ENCODE results near the gene HTT. TPM values are rescaled to one million over a fixed set of nuclear protein-coding genes. Genes with fewer than 3 reads are reported as not detected.

HTT gene
- total and polyA plus RNA-seq, 9 of the 15 experiments (the other 6 are each of a cell fraction or from before 2014, with no cell fraction given), result 0.66 to 31.6 (median 14.7) TPM

DNA sequence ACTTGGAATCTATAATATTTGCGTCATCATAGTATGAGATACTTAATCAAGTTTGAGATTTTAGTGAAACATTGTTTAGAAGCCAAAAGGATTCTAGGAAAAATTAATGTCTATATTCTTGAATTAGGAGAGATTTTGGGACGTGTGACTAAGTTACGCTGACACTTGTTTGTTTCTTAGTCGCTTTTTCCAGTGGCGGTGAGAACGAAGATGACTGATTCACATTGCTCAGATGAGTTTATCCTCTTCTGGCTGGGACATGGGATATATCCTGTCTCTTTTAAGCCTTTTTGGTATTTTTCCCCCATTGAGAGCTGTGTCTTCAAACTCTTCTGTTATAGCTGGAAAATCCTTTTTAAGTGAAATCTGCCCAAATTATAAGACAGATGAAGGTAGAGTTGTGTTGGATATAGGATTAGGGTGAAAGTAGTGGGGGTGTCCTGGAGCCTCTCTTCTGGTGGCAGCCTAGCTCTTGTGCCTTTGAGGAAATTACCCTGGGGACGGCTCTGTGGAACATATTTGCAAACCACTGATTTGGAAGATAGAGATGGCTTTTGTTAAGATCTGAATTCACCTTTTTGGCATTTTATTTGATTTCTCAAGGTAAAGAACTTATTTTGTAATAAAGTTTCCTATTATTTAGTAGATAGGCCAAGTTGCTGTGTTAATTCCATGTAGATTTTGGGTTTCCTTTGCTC is 49.7 kb downstream of the HTT start (continued):
- TF ChIP-seq CBX2 (IDR thresholded peaks at IDR 0.05; ENCODE audit: insufficient read depth, low read length, poor library complexity, severe bottlenecking) (no peak), E2F4 (CRISPR knock-in tag; IDR thresholded peaks at IDR 0.05; ENCODE audit: low read depth) (no peak), YBX1 (IDR thresholded peaks at IDR 0.05) (no peak)

DNA sequence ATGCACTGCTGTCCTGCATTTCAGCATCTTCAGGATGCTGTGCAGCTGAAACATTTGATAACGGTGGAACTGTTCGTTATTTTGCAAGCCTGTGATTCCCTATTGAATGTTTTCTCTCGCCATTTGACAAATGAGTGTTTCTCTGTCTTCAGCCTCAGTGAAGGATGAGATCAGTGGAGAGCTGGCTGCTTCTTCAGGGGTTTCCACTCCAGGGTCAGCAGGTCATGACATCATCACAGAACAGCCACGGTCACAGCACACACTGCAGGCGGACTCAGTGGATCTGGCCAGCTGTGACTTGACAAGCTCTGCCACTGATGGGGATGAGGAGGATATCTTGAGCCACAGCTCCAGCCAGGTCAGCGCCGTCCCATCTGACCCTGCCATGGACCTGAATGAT is 52.6 kb downstream of the HTT start:
- DNase-seq (ENCODE audit: extremely low read depth in 1 of 4, low spot score in 3 of 4), result no peak
- Histone ChIP-seq H3K9me3 (replicated peaks; ENCODE audit: control insufficient read depth, insufficient read depth, low read depth, low read length) (no peaks in the 10 kb centered on the region), H4K20me1 (replicated peaks; ENCODE audit: control insufficient read depth, insufficient read depth, low read length) (no peaks in the 10 kb centered on the region), H3K9ac (ENCODE audit: insufficient read depth in 1 of 2, low read depth in 2 of 2, low read length in 2 of 2) (no peak overlapping the region; a peak in 1 of 4 replicates), H3K27ac (ENCODE audit: extremely low read depth, low read depth, low read length) (no peak overlapping the region), H3K79me2 (ENCODE audit: control insufficient read depth, insufficient read depth, low read length) (no peaks in the 10 kb centered on the region), H2AFZ (ENCODE audit: low read depth, low read length) (no peak overlapping the region), H3K4me2 (ENCODE audit: insufficient read depth, low read length) (no peak overlapping the region), H3K36me3 (ENCODE audit: control insufficient read depth, insufficient read depth, low read length) (peaks cover 50% of the 10 kb centered on the region), H3K4me1 (replicated peaks in 1 of 2; ENCODE audit: control insufficient read depth in 2 of 2, insufficient read depth in 2 of 2, low read length in 2 of 2) (no peaks in the 10 kb centered on the region), H3K27me3 (ENCODE audit: control insufficient read depth in 2 of 2, insufficient read depth in 2 of 2, low read length in 2 of 2) (no peaks in the 10 kb centered on the region), H3K9me1 (ENCODE audit: control insufficient read depth, insufficient read depth, low read length) (no peaks in the 10 kb centered on the region), H3K4me3 (no peak overlapping the region)
- ChIA-PET CTCF (ENCODE audit: low intra/inter-chr PET ratio) (interaction anchor here (0.6 kb wide), 1 partner anchor 9 kb away, joined by 3 read pairs; no protein-coding TSS in a partner anchor), POLR2A (interaction anchor here (1.2 kb wide), 1 partner anchor 14 kb away, joined by 3 read pairs; no protein-coding TSS in a partner anchor)
- in situ Hi-C loops (cut with MboI) (no loop called here), intact Hi-C loops (cut with micrococcal nuclease) (no loop called here)
- WGBS (ENCODE audit: insufficient coverage, low coverage, missing lambda C conversion rate), result 92% methylated on average over 7 of the region's 7 CpGs
- no peak for TF ChIP-seq YBX1 (IDR thresholded peaks at IDR 0.05)
- TF ChIP-seq, protein P1, sequence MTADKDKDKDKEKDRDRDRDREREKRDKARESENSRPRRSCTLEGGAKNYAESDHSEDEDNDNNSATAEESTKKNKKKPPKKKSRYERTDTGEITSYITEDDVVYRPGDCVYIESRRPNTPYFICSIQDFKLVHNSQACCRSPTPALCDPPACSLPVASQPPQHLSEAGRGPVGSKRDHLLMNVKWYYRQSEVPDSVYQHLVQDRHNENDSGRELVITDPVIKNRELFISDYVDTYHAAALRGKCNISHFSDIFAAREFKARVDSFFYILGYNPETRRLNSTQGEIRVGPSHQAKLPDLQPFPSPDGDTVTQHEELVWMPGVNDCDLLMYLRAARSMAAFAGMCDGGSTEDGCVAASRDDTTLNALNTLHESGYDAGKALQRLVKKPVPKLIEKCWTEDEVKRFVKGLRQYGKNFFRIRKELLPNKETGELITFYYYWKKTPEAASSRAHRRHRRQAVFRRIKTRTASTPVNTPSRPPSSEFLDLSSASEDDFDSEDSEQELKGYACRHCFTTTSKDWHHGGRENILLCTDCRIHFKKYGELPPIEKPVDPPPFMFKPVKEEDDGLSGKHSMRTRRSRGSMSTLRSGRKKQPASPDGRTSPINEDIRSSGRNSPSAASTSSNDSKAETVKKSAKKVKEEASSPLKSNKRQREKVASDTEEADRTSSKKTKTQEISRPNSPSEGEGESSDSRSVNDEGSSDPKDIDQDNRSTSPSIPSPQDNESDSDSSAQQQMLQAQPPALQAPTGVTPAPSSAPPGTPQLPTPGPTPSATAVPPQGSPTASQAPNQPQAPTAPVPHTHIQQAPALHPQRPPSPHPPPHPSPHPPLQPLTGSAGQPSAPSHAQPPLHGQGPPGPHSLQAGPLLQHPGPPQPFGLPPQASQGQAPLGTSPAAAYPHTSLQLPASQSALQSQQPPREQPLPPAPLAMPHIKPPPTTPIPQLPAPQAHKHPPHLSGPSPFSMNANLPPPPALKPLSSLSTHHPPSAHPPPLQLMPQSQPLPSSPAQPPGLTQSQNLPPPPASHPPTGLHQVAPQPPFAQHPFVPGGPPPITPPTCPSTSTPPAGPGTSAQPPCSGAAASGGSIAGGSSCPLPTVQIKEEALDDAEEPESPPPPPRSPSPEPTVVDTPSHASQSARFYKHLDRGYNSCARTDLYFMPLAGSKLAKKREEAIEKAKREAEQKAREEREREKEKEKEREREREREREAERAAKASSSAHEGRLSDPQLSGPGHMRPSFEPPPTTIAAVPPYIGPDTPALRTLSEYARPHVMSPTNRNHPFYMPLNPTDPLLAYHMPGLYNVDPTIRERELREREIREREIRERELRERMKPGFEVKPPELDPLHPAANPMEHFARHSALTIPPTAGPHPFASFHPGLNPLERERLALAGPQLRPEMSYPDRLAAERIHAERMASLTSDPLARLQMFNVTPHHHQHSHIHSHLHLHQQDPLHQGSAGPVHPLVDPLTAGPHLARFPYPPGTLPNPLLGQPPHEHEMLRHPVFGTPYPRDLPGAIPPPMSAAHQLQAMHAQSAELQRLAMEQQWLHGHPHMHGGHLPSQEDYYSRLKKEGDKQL (CRISPR knock-in tag; IDR thresholded peaks at IDR 0.05; ENCODE audit: borderline replicate concordance), result no peak
- TF ChIP-seq CGGBP1 (CRISPR knock-in tag; IDR thresholded peaks at IDR 0.05), result no peak
- TF ChIP-seq ZBTB2 (IDR thresholded peaks at IDR 0.05), result no peak
- no peak for TF ChIP-seq ZNF253 (CRISPR knock-in tag; conservative IDR thresholded peaks at IDR 0.05)
- no peak for TF ChIP-seq ESRRA (IDR thresholded peaks at IDR 0.05; ENCODE audit: borderline replicate concordance, low read depth)
- TF ChIP-seq SREBF2 (CRISPR knock-in tag; IDR thresholded peaks at IDR 0.05), result no peak
- BruUV-seq (replicated peaks), result no TSS peak
- ATAC-seq, result no peak
- no peak for FAIRE-seq
